ENCODE results near the gene TBKBP1.
A peak's percentile ranks its signal among the peaks of the same experiment; 100 is the strongest.
"Not testable (repeated sequence)": the region's sequence is repeated elsewhere in the genome, so short reads cannot be mapped to it uniquely, and the experiment has no call there.

The TBKBP1 gene

GRCh38 chr17:47735139-47735464 lies 41.1 kb downstream of the TBKBP1 start:
- DNase-seq = no peak

- no peak for DNase-seq
Measured at GRCh38 chr17:47735536-47736011, 41.6 kb downstream of the TBKBP1 start.

- DNase-seq = no peak
Measured at GRCh38 chr17:47736501-47737495, 42.8 kb downstream of the TBKBP1 start.

GRCh38 chr17:47738178-47738577 lies 44.2 kb downstream of the TBKBP1 start:
- no peak for DNase-seq

- no peak for DNase-seq
Measured at GRCh38 chr17:47739150-47739549, 45.2 kb downstream of the TBKBP1 start.

GRCh38 chr17:47739945-47740344 lies 46.0 kb downstream of the TBKBP1 start:
- not testable (repeated sequence) for DNase-seq

GRCh38 chr17:47741109-47741792 lies 47.3 kb downstream of the TBKBP1 start:
- no peak for DNase-seq

GRCh38 chr17:47741793-47742145 lies 47.8 kb downstream of the TBKBP1 start:
- DNase-seq = no peak

- DNase-seq = peak in 1 of 2 experiments; percentile 60
Measured at GRCh38 chr17:47742319-47743181, 48.6 kb downstream of the TBKBP1 start.

GRCh38 chr17:47744168-47745036 lies 50.4 kb downstream of the TBKBP1 start:
- no peak for DNase-seq

- no peak for DNase-seq
Measured at GRCh38 chr17:47745037-47745380, 51.0 kb downstream of the TBKBP1 start.

- DNase-seq = no peak
Measured at GRCh38 chr17:47751471-47751870, 57.5 kb downstream of the TBKBP1 start.

GRCh38 chr17:47757386-47757785 lies 63.4 kb downstream of the TBKBP1 start:
- DNase-seq = no peak

GRCh38 chr17:47760409-47761140 lies 66.6 kb downstream of the TBKBP1 start:
- DNase-seq = no peak

Measured in NCI-H524 (cell line).